GM13977 (cell line): ENCODE data around the gene PET100.

Experiments used
- DNase-seq: peaks from one replicate; pipeline ENCODE4 v3.0.0; 2012; ENCODE audit warnings: low spot score
- CTCF ChIP-seq: IDR thresholded peaks from 2 replicates; pipeline ENCODE4 v1.5.1; 2012; ENCODE audit warnings: mild to moderate bottlenecking, control low read depth; ENCODE audit not compliant: insufficient read depth; ENCODE audit errors: extremely low read depth, missing control alignments
- in situ Hi-C: fragments of 300-500 bp; cut with MboI; formaldehyde crosslinking; loops from one replicate; pipeline ENCODE4 v1.12.0; 2022; ENCODE audit warnings: low sequenced_read_pairs, low pct_unique_long_range_greater_than_20kb, mixed read lengths, inconsistent platforms; ENCODE audit not compliant: unreplicated experiment

Gene PET100

GRCh38 chr19:7629347-7630054 lies at the start of gene PET100, which contains the start of gene XAB2:
TSS of gene PET100 (plus strand) at chr19:7629793. CDS start at chr19:7629834, 41 bp downstream.
TSS of gene XAB2 (minus strand) at chr19:7629545. CDS start at chr19:7629527, 18 bp downstream.
- no peak for TF ChIP-seq CTCF
- in situ Hi-C loops, result no loop called here
- DNase-seq, result peak; percentile 100

DNA sequence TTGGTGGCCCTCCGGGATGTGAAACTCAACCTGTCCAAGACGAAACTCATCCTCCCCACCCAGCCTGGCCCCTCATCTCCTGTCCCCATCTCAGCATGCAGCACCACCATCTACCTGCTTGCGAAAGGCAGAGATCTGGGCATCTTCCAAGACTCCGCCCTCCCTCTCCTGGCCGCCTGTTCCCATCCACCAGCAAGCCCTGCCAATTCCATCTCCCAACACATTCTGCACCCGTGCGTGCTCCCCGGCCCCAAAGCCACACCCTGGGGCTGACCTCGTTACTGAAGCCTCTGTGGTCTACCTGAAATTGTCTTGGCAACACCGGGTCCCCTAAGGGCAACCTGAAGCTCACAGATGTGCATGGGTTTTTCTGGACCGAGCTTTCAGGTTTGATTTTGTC lies 47.1 kb upstream of the PET100 start:
- no peak for TF ChIP-seq CTCF
- DNase-seq, result no peak
- in situ Hi-C loops, result no loop called here

DNA sequence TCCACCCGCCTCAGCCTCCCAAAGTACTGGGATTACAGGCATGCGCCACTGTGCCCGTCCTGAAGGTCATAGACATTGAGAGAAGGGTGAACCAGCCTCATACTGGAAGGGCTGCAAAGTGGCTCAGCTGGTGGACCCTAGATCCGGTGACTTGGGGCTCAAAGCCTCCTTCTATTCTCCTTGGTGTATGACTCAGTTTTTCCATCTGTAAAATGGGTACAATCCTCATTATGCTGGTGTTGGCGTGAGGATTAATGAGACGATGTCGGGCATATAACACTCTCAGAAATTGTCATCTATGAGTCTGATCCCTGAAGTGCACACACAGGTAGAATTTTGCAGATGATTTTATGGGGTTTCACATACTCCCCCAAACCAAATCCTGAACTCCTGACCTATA lies 39.8 kb upstream of the PET100 start:
- TF ChIP-seq CTCF, result no peak
- in situ Hi-C loops, result no loop called here
- no peak for DNase-seq

- in situ Hi-C loops, result no loop called here
- no peak for TF ChIP-seq CTCF
- DNase-seq, result no peak
Observed at GRCh38 chr19:7590256-7590655, 39.3 kb upstream of the PET100 start.

GRCh38 chr19:7595466-7596133 lies 34.0 kb upstream of the PET100 start, which contains the start of gene CAMSAP3:
TSS of gene CAMSAP3 (plus strand) at chr19:7595863. CDS start at chr19:7596003, 140 bp downstream.
- DNase-seq, result peak; percentile 86
- in situ Hi-C loops, result no loop called here
- no peak for TF ChIP-seq CTCF

DNA sequence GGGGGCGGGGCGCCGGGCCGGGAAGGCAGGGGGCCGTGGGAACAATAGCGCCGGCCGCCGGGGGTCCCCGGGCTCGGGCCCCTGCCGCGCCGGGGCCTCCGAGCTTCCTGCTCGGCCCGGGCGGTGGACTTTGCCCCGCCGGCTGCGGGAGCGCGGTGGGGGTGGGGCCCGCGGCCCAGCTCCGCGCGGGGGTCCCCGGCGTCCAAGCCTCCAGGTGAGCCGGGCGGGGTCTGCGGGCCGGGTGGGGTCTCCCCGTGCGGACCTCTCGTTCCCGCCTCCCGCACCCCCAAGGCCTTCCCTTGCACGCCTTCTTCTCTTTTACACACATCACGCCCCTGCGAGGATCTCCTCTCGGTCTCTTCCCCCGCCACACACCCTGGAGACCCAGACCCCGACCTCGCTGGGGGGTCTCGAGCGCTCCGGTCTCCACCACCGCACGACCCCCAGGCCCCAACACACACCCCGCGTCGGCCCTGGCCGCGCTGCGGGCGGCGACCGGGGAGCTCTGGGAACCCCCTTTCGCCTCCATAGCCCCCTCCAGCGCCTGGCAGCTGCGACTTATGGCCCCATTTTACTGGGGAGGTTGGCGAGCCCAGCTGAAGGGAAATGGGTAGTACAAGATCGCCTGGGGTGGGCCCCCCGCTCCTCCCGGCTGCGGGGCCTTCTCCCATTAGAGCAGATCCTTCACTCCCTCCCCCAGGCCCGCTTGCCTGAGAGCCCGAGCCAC lies 33.2 kb upstream of the PET100 start:
- peak; percentile 45 for DNase-seq
- in situ Hi-C loops, result no loop called here
- no peak for TF ChIP-seq CTCF
